Epithelial cell of esophagus (primary cell): ENCODE results near the gene ZBED1.

ENCODE experiments used
- DNase-seq: peaks from one replicate; pipeline ENCODE4 v3.0.0; 2010; ENCODE audit warnings: low read depth
- H3K4me3 ChIP-seq: 2 replicates; pipeline ENCODE4 v1.5.1; 2011; ENCODE audit warnings: mild to moderate bottlenecking, low read length, control low read depth
- CTCF ChIP-seq: IDR thresholded peaks from 2 replicates; pipeline ENCODE4 v1.5.1; 2011; ENCODE audit warnings: low read depth, mild to moderate bottlenecking, low read length, control low read depth, inconsistent platforms; ENCODE audit not compliant: insufficient read depth; ENCODE audit errors: missing control alignments

The ZBED1 gene

GRCh38 chrX:2500803-2501558 is at the start of gene ZBED1, which contains the start of gene DHRSX:
TSS of gene ZBED1 (minus strand) at chrX:2500976. CDS start at chrX:2490719, 10,257 bp downstream.
TSS of gene DHRSX (minus strand) at chrX:2500976. CDS start at chrX:2500925, 51 bp downstream.
- peak; percentile 35 for DNase-seq
- H3K4me3 ChIP-seq, result peak within 1 kb of the TSS; percentile 68
- no peak for TF ChIP-seq CTCF

- no peak for TF ChIP-seq CTCF
- H3K4me3 ChIP-seq, result no peak overlapping the region
- DNase-seq, result no peak
Measured at GRCh38 chrX:2549876-2550275, 49.1 kb upstream of the ZBED1 start.

GRCh38 chrX:2548711-2549423 is 48.1 kb upstream of the ZBED1 start:
- no peak for TF ChIP-seq CTCF
- no peak overlapping the region for H3K4me3 ChIP-seq
- DNase-seq, result no peak

- TF ChIP-seq CTCF, result no peak
- H3K4me3 ChIP-seq, result no peak overlapping the region
- no peak for DNase-seq
Measured at GRCh38 chrX:2547736-2548135, 47.0 kb upstream of the ZBED1 start.

GRCh38 chrX:2546496-2546895 is 45.7 kb upstream of the ZBED1 start:
- H3K4me3 ChIP-seq, result no peak overlapping the region
- no peak for DNase-seq
- no peak for TF ChIP-seq CTCF

- no peak overlapping the region for H3K4me3 ChIP-seq
- no peak for TF ChIP-seq CTCF
- no peak for DNase-seq
Measured at GRCh38 chrX:2545144-2545543, 44.4 kb upstream of the ZBED1 start.
